AG08395 (cell line): ENCODE data around the gene SYVN1.

Experiments used
- DNase-seq: peaks from one replicate; pipeline ENCODE4 v3.0.0; 2012; ENCODE audit warnings: mixed read lengths, low spot score

SYVN1 gene

GRCh38 chr11:65087827-65088226 is 46.5 kb downstream of the SYVN1 start:
- no peak for DNase-seq

GRCh38 chr11:65087216-65087615 is 47.1 kb downstream of the SYVN1 start:
- no peak for DNase-seq

- no peak for DNase-seq
Observed at GRCh38 chr11:65086809-65087208, 47.5 kb downstream of the SYVN1 start.

DNA sequence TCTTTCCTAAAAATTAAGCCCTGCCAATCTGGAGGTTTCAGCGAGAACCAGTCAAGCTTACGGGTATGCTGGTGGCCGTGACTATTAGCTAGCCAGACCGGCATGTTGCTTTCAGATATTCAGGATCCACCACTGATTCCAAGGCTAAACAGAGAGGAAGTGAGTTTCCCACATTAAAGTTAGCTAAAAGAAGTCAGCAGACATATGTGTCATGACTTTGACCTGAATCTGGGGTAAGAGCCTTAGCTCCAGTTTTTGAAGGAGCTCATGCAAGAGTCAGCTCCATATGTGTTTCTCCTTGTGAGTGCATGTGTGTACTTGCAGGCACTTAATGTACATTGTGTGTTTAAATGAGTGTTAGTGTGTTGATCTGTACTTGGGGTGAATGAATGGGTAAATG is 48.9 kb downstream of the SYVN1 start:
- DNase-seq: no peak

DNA sequence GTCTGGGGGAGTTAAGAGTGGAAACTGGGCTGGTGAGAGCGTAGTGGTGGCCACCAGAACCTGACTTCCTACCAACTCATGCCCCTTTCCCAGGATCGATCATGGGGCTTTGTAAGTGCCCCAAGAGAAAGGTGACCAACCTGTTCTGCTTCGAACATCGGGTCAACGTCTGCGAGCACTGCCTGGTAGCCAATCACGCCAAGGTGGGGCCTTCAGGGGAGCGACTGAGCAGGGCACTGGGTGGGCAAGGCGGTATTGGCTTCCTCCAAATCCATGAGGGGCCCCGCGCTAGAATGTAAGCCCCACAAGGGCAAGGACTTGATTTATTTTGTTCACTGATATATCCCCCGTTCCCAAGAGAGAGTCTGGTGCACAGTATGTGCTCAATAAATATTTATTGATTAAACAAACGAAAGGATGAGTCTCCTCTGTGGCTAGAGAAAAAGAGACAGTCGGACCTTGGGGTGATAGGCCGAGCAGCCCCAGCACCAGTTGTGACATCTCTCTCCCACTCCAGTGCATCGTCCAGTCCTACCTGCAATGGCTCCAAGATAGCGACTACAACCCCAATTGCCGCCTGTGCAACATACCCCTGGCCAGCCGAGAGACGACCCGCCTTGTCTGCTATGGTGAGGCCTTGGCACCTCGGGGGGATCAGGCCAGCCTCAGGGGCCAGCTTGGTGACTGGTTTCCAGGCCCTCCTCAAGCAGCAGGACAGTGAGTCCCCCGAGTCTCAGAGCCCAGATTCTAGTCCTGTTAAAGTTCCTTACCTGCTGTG is 49.5 kb downstream of the SYVN1 start:
- DNase-seq: no peak

- DNase-seq: peak; percentile 100
Observed at GRCh38 chr11:65083834-65084597, 50.3 kb downstream of the SYVN1 start, which contains the start of the genes CDCA5 and ZFPL1. Gene CDCA5, minus strand, starts transcription at chr11:65084040. Its CDS starts 62 bp downstream, at chr11:65083978. Gene ZFPL1, plus strand, starts transcription at chr11:65084222. Its CDS starts 477 bp downstream, at chr11:65084699.

- no peak for DNase-seq
Observed at GRCh38 chr11:65083134-65083833, 51.0 kb downstream of the SYVN1 start.

GRCh38 chr11:65078786-65079342 is 55.5 kb downstream of the SYVN1 start:
- no peak for DNase-seq

DNA sequence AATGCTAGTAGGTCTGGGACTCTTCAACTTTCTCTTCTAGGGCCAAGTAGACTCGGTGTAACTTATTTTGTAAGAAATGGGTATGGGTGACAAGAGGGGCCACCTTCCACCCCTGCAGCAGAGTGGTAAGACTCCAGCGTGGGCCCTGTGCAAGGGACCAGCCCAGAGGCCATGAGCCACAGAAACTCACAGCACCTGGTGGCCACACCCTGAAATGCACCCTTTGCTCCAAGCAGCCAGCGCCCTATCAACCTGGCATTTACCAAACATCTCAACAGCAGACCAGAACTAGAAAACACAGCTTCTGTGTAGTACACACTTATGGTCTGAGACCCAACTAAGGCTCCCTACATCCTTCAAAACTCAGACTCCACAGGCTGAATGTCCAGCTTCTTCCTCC is 56.2 kb downstream of the SYVN1 start:
- DNase-seq: peak; percentile 51

DNA sequence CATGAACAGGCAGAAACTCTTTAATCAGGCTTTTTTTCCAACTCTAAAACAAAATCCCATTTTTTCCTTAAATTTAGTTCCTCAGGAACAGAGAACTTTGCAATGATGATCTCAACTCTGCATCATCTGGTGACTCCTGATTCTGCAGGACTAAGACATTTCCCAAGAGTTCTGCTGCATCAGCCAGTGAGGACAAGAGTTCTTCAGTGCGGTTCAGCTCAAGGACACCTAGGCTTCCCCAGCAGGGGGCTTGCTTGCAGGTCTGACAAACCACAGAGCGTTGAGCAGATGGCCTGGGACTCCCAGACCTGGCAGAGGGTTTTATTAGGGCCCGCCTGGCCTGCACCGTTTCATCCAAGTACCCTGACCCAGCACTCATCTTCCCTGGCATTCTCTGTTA is 56.9 kb downstream of the SYVN1 start:
- DNase-seq: no peak
